ENCODE data around the gene FCHSD2.
A peak's percentile ranks its signal among the peaks of the same experiment; 100 is the strongest.
"Not testable (repeated sequence)": the region's sequence is repeated elsewhere in the genome, so short reads cannot be mapped to it uniquely, and the experiment has no call there.

Gene FCHSD2

GRCh38 chr11:73152086-73152853 lies 10.2 kb upstream of the FCHSD2 start:
- DNase-seq (ENCODE audit: low read depth in 1 of 2, low spot score in 1 of 2) = no peak

GRCh38 chr11:73151416-73151815 lies 9.3 kb upstream of the FCHSD2 start:
- no peak for DNase-seq (ENCODE audit: low read depth in 1 of 2, low spot score in 1 of 2)

- no peak for DNase-seq (ENCODE audit: low read depth in 1 of 2, low spot score in 1 of 2)
These were observed 7.0 kb upstream of the FCHSD2 start for GRCh38 chr11:73149105-73149504.

GRCh38 chr11:73147771-73148681 lies 5.9 kb upstream of the FCHSD2 start:
- DNase-seq (ENCODE audit: low read depth in 1 of 2, low spot score in 1 of 2) = no peak

GRCh38 chr11:73145986-73146575 lies 4.0 kb upstream of the FCHSD2 start:
- no peak for DNase-seq (ENCODE audit: low read depth in 1 of 2, low spot score in 1 of 2)

- no peak for DNase-seq (ENCODE audit: low read depth in 1 of 2, low spot score in 1 of 2)
These were observed 1.2 kb upstream of the FCHSD2 start for GRCh38 chr11:73143126-73143838.

- DNase-seq (ENCODE audit: low read depth in 1 of 2, low spot score in 1 of 2) = peak; percentile 13 to 31
These were observed 600 bp downstream of the FCHSD2 start for GRCh38 chr11:73141309-73142127.

- DNase-seq (ENCODE audit: low read depth in 1 of 2, low spot score in 1 of 2) = peak in 1 of 2 donors; percentile 8
These were observed 1.1 kb downstream of the FCHSD2 start for GRCh38 chr11:73141031-73141308.

GRCh38 chr11:73140213-73141030 lies 1.7 kb downstream of the FCHSD2 start:
- DNase-seq (ENCODE audit: low read depth in 1 of 2, low spot score in 1 of 2) = no peak

- no peak for DNase-seq (ENCODE audit: low read depth in 1 of 2, low spot score in 1 of 2)
These were observed 2.5 kb downstream of the FCHSD2 start for GRCh38 chr11:73139476-73140198.

GRCh38 chr11:73137944-73138274 lies 4.2 kb downstream of the FCHSD2 start:
- no peak for DNase-seq (ENCODE audit: low read depth in 1 of 2, low spot score in 1 of 2)

GRCh38 chr11:73137262-73137943 lies 4.7 kb downstream of the FCHSD2 start:
- DNase-seq (ENCODE audit: low read depth in 1 of 2, low spot score in 1 of 2) = no peak

- not testable (repeated sequence) for DNase-seq (ENCODE audit: low read depth in 1 of 2, low spot score in 1 of 2)
These were observed 5.4 kb downstream of the FCHSD2 start for GRCh38 chr11:73136722-73137121.

- no peak for DNase-seq (ENCODE audit: low read depth in 1 of 2, low spot score in 1 of 2)
These were observed 6.5 kb downstream of the FCHSD2 start for GRCh38 chr11:73135346-73136284.

- not testable (repeated sequence) for DNase-seq (ENCODE audit: low read depth in 1 of 2, low spot score in 1 of 2)
These were observed 9.8 kb downstream of the FCHSD2 start for GRCh38 chr11:73132349-73132748.

GRCh38 chr11:73130181-73130580 lies 11.9 kb downstream of the FCHSD2 start:
- no peak for DNase-seq (ENCODE audit: low read depth in 1 of 2, low spot score in 1 of 2)

GRCh38 chr11:73129198-73129597 lies 12.9 kb downstream of the FCHSD2 start:
- DNase-seq (ENCODE audit: low read depth in 1 of 2, low spot score in 1 of 2) = no peak
